T-cell (primary cell): ENCODE data around the gene BMI1. TPM values are rescaled to one million over a fixed set of nuclear protein-coding genes. Genes with fewer than 3 reads are reported as not detected.

Experiments used
- ATAC-seq, 4 experiments: fragments of 200-7000 bp in 3 of 4; fragments of 150-1000 bp in 1 of 4; cut with Tn5 transposase; replicated peaks in 1 of 4; 1 replicate in 3 of 4; 2 replicates in 1 of 4; pipeline ENCODE4 v1.10.0; 2021; ENCODE audit warnings: moderate library complexity in 3 of 4, mild to moderate bottlenecking in 2 of 4, moderate number of reproducible peaks in 1 of 4
- CTCF ChIA-PET, 2 donors: fragments of 300-600 bp; sonication (Branson Sonifier 250); formaldehyde crosslinking; loops; one replicate each; lab custom pipeline; 2022; ENCODE audit warnings: antibody characterized with exemption in 2 of 2; lab: Charles Lee
- POLR2A ChIA-PET, 2 donors: fragments of 300-600 bp; sonication (Branson Sonifier 250); formaldehyde crosslinking; loops; one replicate each; lab custom pipeline; 2022; ENCODE audit warnings: antibody characterized with exemption in 2 of 2; lab: Charles Lee
- DNase-seq, 35 experiments: peaks; one replicate each; pipeline versions ENCODE4 v3.0.0 to v3.0.0-alpha.2; 2013 to 2023
- H3K27ac ChIP-seq: one replicate; pipeline ENCODE4 v1.5.1; 2013; ENCODE audit warnings: low read length
- H3K27me3 ChIP-seq, 2 experiments: replicated peaks in 1 of 2; 1 replicate in 1 of 2; 2 replicates in 1 of 2; pipeline versions ENCODE4 v1.6.1 to v1.7.0; 2013; ENCODE audit warnings: low read length in 1 of 2, mixed read lengths in 1 of 2; ENCODE audit not compliant: control insufficient read depth in 2 of 2, insufficient read depth in 2 of 2; ENCODE audit errors: extremely low read depth in 1 of 2
- H3K36me3 ChIP-seq, 2 donors: 1 replicate in 1 of 2; 2 replicates in 1 of 2; pipeline versions ENCODE4 v1.6.1 to v1.7.0; 2013; ENCODE audit warnings: low read length in 1 of 2; ENCODE audit not compliant: control insufficient read depth in 2 of 2, insufficient read depth in 1 of 2; ENCODE audit errors: extremely low read depth in 1 of 2
- H3K4me1 ChIP-seq, 2 experiments: 1 replicate in 1 of 2; 2 replicates in 1 of 2; pipeline versions ENCODE4 v1.6.1 to v1.7.0; 2013; ENCODE audit warnings: low read length in 2 of 2, mixed read lengths in 1 of 2; ENCODE audit not compliant: insufficient read depth in 2 of 2, control insufficient read depth in 1 of 2; ENCODE audit errors: extremely low read depth in 1 of 2
- H3K4me3 ChIP-seq, 2 donors: 1 replicate in 1 of 2; 2 replicates in 1 of 2; pipeline versions ENCODE4 v1.5.1 to v1.7.0; 2013; ENCODE audit warnings: mild to moderate bottlenecking in 2 of 2, low read length in 1 of 2, moderate library complexity in 1 of 2; ENCODE audit not compliant: control insufficient read depth in 1 of 2; ENCODE audit errors: extremely low read depth in 1 of 2
- H3K9me3 ChIP-seq: 2 replicates; pipeline ENCODE4 v1.7.0; 2013
- H3K27ac Mint-ChIP-seq, 2 donors: one replicate each; pipeline ENCODE4 v1.8.0; 2020 to 2021; ENCODE audit warnings: mild to moderate bottlenecking in 2 of 2, mixed read lengths in 2 of 2
- H3K27me3 Mint-ChIP-seq, 2 donors: one replicate each; pipeline ENCODE4 v1.8.0; 2021 to 2022; ENCODE audit warnings: mixed read lengths in 2 of 2
- H3K36me3 Mint-ChIP-seq: one replicate; pipeline ENCODE4 v1.8.0; 2021; ENCODE audit warnings: mixed read lengths
- H3K4me1 Mint-ChIP-seq, 3 donors: one replicate each; pipeline ENCODE4 v1.8.0; 2020 to 2022; ENCODE audit warnings: mixed read lengths in 3 of 3, mild to moderate bottlenecking in 1 of 3
- H3K4me3 Mint-ChIP-seq, 3 donors: one replicate each; pipeline ENCODE4 v1.8.0; 2020 to 2022; ENCODE audit warnings: mild to moderate bottlenecking in 3 of 3, mixed read lengths in 3 of 3, moderate library complexity in 3 of 3
- H3K9me3 Mint-ChIP-seq, 3 donors: one replicate each; pipeline ENCODE4 v1.8.0; 2020 to 2022; ENCODE audit warnings: mixed read lengths in 3 of 3
- WGBS: methylation state at CpG from one replicate; pipeline ENCODE4 v1.1.5; 2013; ENCODE audit warnings: missing lambda C conversion rate; ENCODE audit not compliant: insufficient coverage; 5-methylcytosine and 5-hydroxymethylcytosine counted together
- total RNA-seq, 35 experiments: library from RNA in 6 of 35; stranded (reverse) in 6 of 35; fragments of 120-200 nt in 1 of 35; gene quantifications; one replicate each; pipeline versions ENCODE4 v1.2.1 to v1.2.4 and lab custom pipeline; 2013 to 2026

The BMI1 gene
- total RNA-seq, 5 donors from 2014 or later (not counting 1 experiment from before 2014, with no cell fraction given) = 48.9 to 69.2 (median 63.6) TPM

DNA sequence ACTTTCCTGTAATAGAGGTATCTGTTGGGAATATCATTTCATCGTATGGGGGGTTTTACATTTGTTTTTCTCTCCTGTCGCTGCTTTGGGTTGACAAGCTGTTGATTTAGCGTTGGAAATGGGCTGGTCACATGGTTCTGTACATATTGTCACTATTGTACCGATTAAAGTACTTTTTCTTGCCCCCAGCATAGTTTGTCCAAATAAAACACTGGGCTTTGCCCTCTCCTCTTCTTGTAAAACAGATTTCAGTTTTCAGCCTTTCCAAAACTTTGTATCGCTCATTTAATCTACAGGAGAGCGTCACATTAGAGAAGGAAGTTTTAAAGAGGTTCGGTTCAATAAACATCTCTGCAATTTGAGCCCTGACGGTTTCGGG, 4.0 kb downstream of the BMI1 start:
- peaks cover 8 to 27% of the 10 kb centered on the region in 2 donors for H3K27me3 Mint-ChIP-seq
- DNase-seq (no peak), ATAC-seq (no peak)
- Histone ChIP-seq H3K27me3 (peaks cover 0 to 19% of the 10 kb centered on the region in 2 experiments), H3K36me3 (peaks cover 0 to 13% of the 10 kb centered on the region in 2 donors), H3K9me3 (no peaks in the 10 kb centered on the region), H3K4me1 (peaks cover 27 to 28% of the 10 kb centered on the region in 2 experiments), H3K4me3 (peak overlapping the region; percentile 62 to 83), H3K27ac (peak overlapping the region; percentile 58)
- H3K27ac Mint-ChIP-seq = peak overlapping the region; percentile 75 to 89
- H3K9me3 Mint-ChIP-seq = peaks cover 0 to 4% (median 0%) of the 10 kb centered on the region in 3 donors
- peaks cover 42 to 45% (median 44%) of the 10 kb centered on the region in 3 donors for H3K4me1 Mint-ChIP-seq
- H3K4me3 Mint-ChIP-seq = peak overlapping the region; percentile 82 to 87 (median 86)
- CTCF ChIA-PET = interaction anchor here (0.6 to 1.0 kb wide), 4 partner anchors 16 to 664 kb away, joined by 3 to 4 read pairs (median 3); no protein-coding TSS in a partner anchor
- POLR2A ChIA-PET = interaction anchor here in 1 of 2 donors (0.7 kb wide), 1 partner anchor 9 kb away, joined by 3 read pairs; the partner anchor contains the start of gene COMMD3
- WGBS = 0% methylated on average over 3 of the region's 9 CpGs
- peaks cover 22% of the 10 kb centered on the region for H3K36me3 Mint-ChIP-seq

- H3K4me3 Mint-ChIP-seq = peak overlapping the region; percentile 82 to 87 (median 86)
- peaks cover 24 to 26% of the 10 kb centered on the region in 2 experiments for H3K4me1 ChIP-seq
- H3K27ac Mint-ChIP-seq = peak overlapping the region; percentile 84 to 89
- ATAC-seq (peak; percentile 45 to 65 (median 52)), DNase-seq (peak in 34 of 35 experiments; percentile 43 to 90 (median 70))
- H3K4me3 ChIP-seq = peak overlapping the region; percentile 62 to 83
- CTCF ChIA-PET = interaction anchor here in 1 of 2 donors (0.6 to 1.0 kb wide), 3 partner anchors 10 to 664 kb away, joined by 3 read pairs; no protein-coding TSS in a partner anchor
- peak overlapping the region; percentile 74 for H3K27ac ChIP-seq
- POLR2A ChIA-PET = interaction anchor here (0.6 to 0.7 kb wide), 2 partner anchors 9 to 67 kb away, joined by 3 to 6 read pairs; partner anchors contain the start of gene COMMD3 (in 1 of the 2)
- H3K36me3 ChIP-seq = peaks cover 0 to 17% of the 10 kb centered on the region in 2 donors
- H3K27me3 ChIP-seq = peaks cover 0 to 14% of the 10 kb centered on the region in 2 experiments
- peaks cover 20% of the 10 kb centered on the region for H3K36me3 Mint-ChIP-seq
- peaks cover 38 to 41% (median 40%) of the 10 kb centered on the region in 3 donors for H3K4me1 Mint-ChIP-seq
- H3K27me3 Mint-ChIP-seq = peaks cover 4 to 23% of the 10 kb centered on the region in 2 donors
- H3K9me3 ChIP-seq = no peaks in the 10 kb centered on the region
- H3K9me3 Mint-ChIP-seq = peaks cover 0 to 4% (median 0%) of the 10 kb centered on the region in 3 donors
- WGBS = 2% methylated on average over 76 of the region's 92 CpGs
Measured at GRCh38 chr10:22325272-22326144, 4.6 kb downstream of the BMI1 start.

GRCh38 chr10:22326145-22326702, 5.3 kb downstream of the BMI1 start:
- Mint-ChIP-seq H3K4me1 (peaks cover 38 to 41% (median 40%) of the 10 kb centered on the region in 3 donors), H3K4me3 (peak overlapping the region; percentile 67 to 79 (median 78)), H3K36me3 (peaks cover 20% of the 10 kb centered on the region), H3K27ac (peak overlapping the region; percentile 79 to 84), H3K27me3 (peaks cover 4 to 23% of the 10 kb centered on the region in 2 donors), H3K9me3 (peaks cover 0 to 4% (median 0%) of the 10 kb centered on the region in 3 donors)
- Histone ChIP-seq H3K9me3 (no peaks in the 10 kb centered on the region), H3K4me3 (peak overlapping the region; percentile 48 to 67), H3K27me3 (peaks cover 0 to 14% of the 10 kb centered on the region in 2 experiments), H3K36me3 (peaks cover 0 to 17% of the 10 kb centered on the region in 2 donors), H3K27ac (peak overlapping the region; percentile 74), H3K4me1 (peaks cover 24 to 26% of the 10 kb centered on the region in 2 experiments)
- ATAC-seq (no peak), DNase-seq (peak in 1 of 35 experiments; percentile 10)
- 76% methylated on average over 2 of the region's 8 CpGs for WGBS
- ChIA-PET POLR2A (interaction anchor here (0.6 kb wide), 2 partner anchors 14 to 68 kb away, joined by 5 to 6 read pairs; no protein-coding TSS in a partner anchor), CTCF (interaction anchor here (0.6 kb wide), 3 partner anchors 96 to 663 kb away, joined by 3 to 9 read pairs (median 8); no protein-coding TSS in a partner anchor)

DNA sequence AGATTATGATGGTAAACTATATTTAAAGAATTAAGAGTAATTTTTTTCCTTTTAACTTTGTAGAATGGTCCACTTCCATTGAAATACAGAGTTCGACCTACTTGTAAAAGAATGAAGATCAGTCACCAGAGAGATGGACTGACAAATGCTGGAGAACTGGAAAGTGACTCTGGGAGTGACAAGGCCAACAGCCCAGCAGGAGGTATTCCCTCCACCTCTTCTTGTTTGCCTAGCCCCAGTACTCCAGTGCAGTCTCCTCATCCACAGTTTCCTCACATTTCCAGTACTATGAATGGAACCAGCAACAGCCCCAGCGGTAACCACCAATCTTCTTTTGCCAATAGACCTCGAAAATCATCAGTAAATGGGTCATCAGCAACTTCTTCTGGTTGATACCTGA, 8.3 kb downstream of the BMI1 start:
- WGBS = no CpG with 5 or more reads among the region's 3 CpGs
- Mint-ChIP-seq H3K4me1 (peaks cover 38 to 46% (median 40%) of the 10 kb centered on the region in 3 donors), H3K27me3 (peaks cover 0 to 12% of the 10 kb centered on the region in 2 donors), H3K36me3 (peaks cover 20% of the 10 kb centered on the region), H3K9me3 (peaks cover 0 to 8% (median 0%) of the 10 kb centered on the region in 3 donors), H3K4me3 (no peak overlapping the region), H3K27ac (no peak overlapping the region)
- DNase-seq (no peak), ATAC-seq (no peak)
- CTCF ChIA-PET = no interaction called here
- H3K36me3 ChIP-seq = peaks cover 0 to 17% of the 10 kb centered on the region in 2 donors
- H3K27me3 ChIP-seq = peaks cover 0 to 14% of the 10 kb centered on the region in 2 experiments
- POLR2A ChIA-PET = no interaction called here
- H3K4me3 ChIP-seq = no peak overlapping the region
- no peak overlapping the region for H3K27ac ChIP-seq
- no peaks in the 10 kb centered on the region for H3K9me3 ChIP-seq
- H3K4me1 ChIP-seq = peaks cover 25 to 26% of the 10 kb centered on the region in 2 experiments

DNA sequence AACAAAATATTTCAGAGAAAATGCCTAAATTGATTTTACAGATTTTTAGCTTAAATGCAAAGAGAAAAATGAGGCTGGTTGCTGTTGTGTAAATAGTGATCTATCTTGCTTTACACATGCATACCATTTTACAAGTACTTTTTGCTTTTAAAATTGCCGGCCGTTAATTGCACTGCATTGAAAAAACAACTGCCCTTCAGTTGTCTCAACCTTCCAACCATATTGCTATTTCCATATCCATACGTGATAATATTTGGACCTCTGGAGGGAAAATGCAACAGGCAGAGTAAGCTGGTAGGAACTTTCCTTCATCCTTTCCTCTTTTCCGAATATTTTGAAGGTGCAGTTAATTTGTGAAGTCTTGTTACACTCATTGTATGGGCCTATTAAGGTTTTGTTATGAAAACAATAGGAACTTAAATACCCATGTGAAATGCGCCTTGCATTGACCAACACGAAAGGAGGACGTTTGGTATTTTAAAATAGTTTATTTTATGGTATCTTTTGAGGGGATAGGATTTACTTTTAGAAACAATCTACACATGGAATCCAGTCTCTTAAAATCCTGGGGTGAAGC, 11.3 kb downstream of the BMI1 start:
- H3K4me3 ChIP-seq = no peak overlapping the region
- Mint-ChIP-seq H3K9me3 (peaks cover 0 to 8% (median 0%) of the 10 kb centered on the region in 3 donors), H3K36me3 (peaks cover 14% of the 10 kb centered on the region), H3K27ac (peak overlapping the region; percentile 95 to 96), H3K4me1 (peaks cover 18 to 35% (median 32%) of the 10 kb centered on the region in 3 donors), H3K4me3 (peak overlapping the region; percentile 73 to 81 (median 81)), H3K27me3 (peaks cover 0 to 26% of the 10 kb centered on the region in 2 donors)
- H3K9me3 ChIP-seq = no peaks in the 10 kb centered on the region
- peak overlapping the region; percentile 71 for H3K27ac ChIP-seq
- no peak for ATAC-seq
- H3K36me3 ChIP-seq = peaks cover 0 to 14% of the 10 kb centered on the region in 2 donors
- WGBS = no CpG with 5 or more reads among the region's 7 CpGs
- peaks cover 18 to 39% of the 10 kb centered on the region in 2 experiments for H3K4me1 ChIP-seq
- H3K27me3 ChIP-seq = peaks cover 5 to 36% of the 10 kb centered on the region in 2 experiments
- POLR2A ChIA-PET = interaction anchor here in 1 of 2 donors (0.8 to 1.3 kb wide), 3 partner anchors 10 to 380 kb away, joined by 3 to 5 read pairs (median 3); partner anchors contain the start of gene COMMD3
- CTCF ChIA-PET = interaction anchor here in 1 of 2 donors (0.8 to 1.1 kb wide), 3 partner anchors 8 to 228 kb away, joined by 3 read pairs; no protein-coding TSS in a partner anchor
- DNase-seq = no peak
